ENCODE measurements around the gene FRMD4A. TPM values are rescaled to one million over a fixed set of nuclear protein-coding genes. Genes with fewer than 3 reads are reported as not detected.

FRMD4A gene
- total and polyA plus RNA-seq, 2 of the 4 experiments (the other 2 are of a cell fraction): 30.3 to 68.8 TPM

DNA sequence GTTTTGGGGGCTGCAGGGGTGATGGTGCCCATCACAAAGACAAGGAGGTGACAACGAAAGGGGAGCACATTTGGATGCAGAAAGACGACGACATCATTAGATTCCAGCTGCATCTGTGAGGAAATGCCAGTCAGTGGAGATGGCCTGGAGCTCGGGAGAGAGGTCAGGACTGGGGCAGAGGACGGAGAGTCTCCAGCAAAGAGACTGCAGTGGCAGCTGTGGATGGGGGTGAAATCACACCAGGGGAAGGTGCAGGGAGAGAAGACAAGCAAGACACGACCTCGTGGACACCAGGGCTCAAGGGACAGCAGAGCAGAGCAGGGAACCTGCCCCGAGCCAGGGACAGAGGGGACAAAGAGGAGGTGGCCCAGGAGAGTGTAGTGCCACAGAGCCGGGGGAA is 540.5 kb downstream of the FRMD4A start:
- H2BK15ac ChIP-seq (ENCODE audit: low read depth, low read length): peak overlapping the region; percentile 68; the same call in 1 of the 3 replicates
- no peaks in the 10 kb centered on the region for H3K9me3 ChIP-seq (ENCODE audit: control insufficient read depth, insufficient read depth, low read length)
- dilution Hi-C loops (cut with HindIII; ENCODE audit: low sequenced_read_pairs, unreplicated experiment) (no loop called here), intact Hi-C loops (cut with micrococcal nuclease) (no loop called here), in situ Hi-C loops (cut with MboI; ENCODE audit: low sequenced_read_pairs) (loop anchor here (10.0 kb wide), 1 partner anchor 695 kb away; no protein-coding TSS in a partner anchor)
- H4K91ac ChIP-seq (ENCODE audit: insufficient read depth, low read depth, low read length): peak overlapping the region; percentile 5; the same call in 1 of the 2 replicates
- no TSS peak for BruUV-seq (replicated peaks)
- no peaks in the 10 kb centered on the region for H3K27me3 ChIP-seq (ENCODE audit: control insufficient read depth, insufficient read depth, low read length)
- peaks cover 16% of the 10 kb centered on the region for H3K36me3 ChIP-seq (ENCODE audit: control insufficient read depth, insufficient read depth, low read length)
- peak overlapping the region; percentile 70 for H3K4ac ChIP-seq (ENCODE audit: low read depth, low read length)
- no peak overlapping the region for H3K4me3 ChIP-seq (ENCODE audit: insufficient read depth, low read depth, low read length)
- H2BK5ac ChIP-seq (ENCODE audit: low read depth, low read length, poor library complexity, severe bottlenecking): peak overlapping the region; percentile 19
- no peak overlapping the region for H3K4me2 ChIP-seq (ENCODE audit: low read depth, low read length)
- H3K56ac ChIP-seq (ENCODE audit: extremely low read depth, insufficient read depth, low read length): no peak overlapping the region
- H4K20me1 ChIP-seq (ENCODE audit: insufficient read depth, low read length): no peaks in the 10 kb centered on the region
- H3K4me1 ChIP-seq (ENCODE audit: control insufficient read depth, insufficient read depth, low read length): peaks cover 21% of the 10 kb centered on the region
- 49% methylated on average over 6 of the region's 9 CpGs; no CpG with 5 or more reads in 1 of the 2 experiments for WGBS, 2 experiments (ENCODE audit: extremely low coverage in 2 of 2, insufficient read length in 1 of 2)
- H4K5ac ChIP-seq (ENCODE audit: low read depth, low read length): 0 out of 2 replicates have a peak overlapping the region, but pooled peaks have one; percentile 0
- peaks cover 0 to 41% of the 10 kb centered on the region in 2 experiments; a peak in 3 of 4 replicates for H3K79me1 ChIP-seq (ENCODE audit: low read depth in 1 of 2, low read length in 2 of 2)
- peak overlapping the region; percentile 66; the same call in 1 of the 2 replicates for H2AK5ac ChIP-seq (ENCODE audit: low read depth, low read length)
- ChIA-PET CTCF (interaction anchor here (0.9 kb wide), 1 partner anchor 14 kb away, joined by 3 read pairs; no protein-coding TSS in a partner anchor), POLR2A (ENCODE audit: unreplicated experiment) (no interaction called here)
- DNase-seq (no peak), ATAC-seq (ENCODE audit: low read depth) (no peak)
- peak overlapping the region; percentile 41; the same call in 1 of the 2 replicates for H2BK120ac ChIP-seq (ENCODE audit: low read depth, low read length)
- peak overlapping the region; percentile 16; the same call in 1 of the 2 replicates for H3K23ac ChIP-seq (ENCODE audit: low read depth, low read length)
- peak overlapping the region; percentile 64; the same call in 1 of the 2 replicates for H2BK20ac ChIP-seq (ENCODE audit: low read depth, low read length)
- no peak overlapping the region for H3K9ac ChIP-seq (ENCODE audit: low read depth, low read length)
- no peak overlapping the region for H2AK9ac ChIP-seq (replicated peaks; ENCODE audit: low read depth, low read length, poor library complexity)
- peak overlapping the region; percentile 18 for H3K18ac ChIP-seq (ENCODE audit: low read depth, low read length)
- H4K8ac ChIP-seq (ENCODE audit: low read depth in 2 of 2, low read length in 2 of 2): peak overlapping the region; percentile 46 to 55; a peak in 2 of 4 replicates
- TF ChIP-seq RFX5 (IDR thresholded peaks at IDR 0.05; ENCODE audit: low read depth, low read length) (no peak), RAD21 (IDR thresholded peaks at IDR 0.05; ENCODE audit: low read length) (no peak), CHD1 (IDR thresholded peaks at IDR 0.05; ENCODE audit: low read depth, low read length) (no peak), CEBPB (IDR thresholded peaks at IDR 0.05; ENCODE audit: low read depth, low read length) (no peak), NFE2L2 (IDR thresholded peaks at IDR 0.05; ENCODE audit: low read depth, low read length) (no peak), FOS (IDR thresholded peaks at IDR 0.05; ENCODE audit: low read depth, low read length) (no peak), RCOR1 (IDR thresholded peaks at IDR 0.05; ENCODE audit: insufficient replicate concordance, low read length) (no peak), BHLHE40 (IDR thresholded peaks at IDR 0.05; ENCODE audit: low read depth, low read length) (no peak)
- TF ChIP-seq, protein P1, sequence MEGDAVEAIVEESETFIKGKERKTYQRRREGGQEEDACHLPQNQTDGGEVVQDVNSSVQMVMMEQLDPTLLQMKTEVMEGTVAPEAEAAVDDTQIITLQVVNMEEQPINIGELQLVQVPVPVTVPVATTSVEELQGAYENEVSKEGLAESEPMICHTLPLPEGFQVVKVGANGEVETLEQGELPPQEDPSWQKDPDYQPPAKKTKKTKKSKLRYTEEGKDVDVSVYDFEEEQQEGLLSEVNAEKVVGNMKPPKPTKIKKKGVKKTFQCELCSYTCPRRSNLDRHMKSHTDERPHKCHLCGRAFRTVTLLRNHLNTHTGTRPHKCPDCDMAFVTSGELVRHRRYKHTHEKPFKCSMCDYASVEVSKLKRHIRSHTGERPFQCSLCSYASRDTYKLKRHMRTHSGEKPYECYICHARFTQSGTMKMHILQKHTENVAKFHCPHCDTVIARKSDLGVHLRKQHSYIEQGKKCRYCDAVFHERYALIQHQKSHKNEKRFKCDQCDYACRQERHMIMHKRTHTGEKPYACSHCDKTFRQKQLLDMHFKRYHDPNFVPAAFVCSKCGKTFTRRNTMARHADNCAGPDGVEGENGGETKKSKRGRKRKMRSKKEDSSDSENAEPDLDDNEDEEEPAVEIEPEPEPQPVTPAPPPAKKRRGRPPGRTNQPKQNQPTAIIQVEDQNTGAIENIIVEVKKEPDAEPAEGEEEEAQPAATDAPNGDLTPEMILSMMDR (conservative IDR thresholded peaks at IDR 0.05; ENCODE audit: low read depth, low read length): no peak
- TF ChIP-seq, protein P2, sequence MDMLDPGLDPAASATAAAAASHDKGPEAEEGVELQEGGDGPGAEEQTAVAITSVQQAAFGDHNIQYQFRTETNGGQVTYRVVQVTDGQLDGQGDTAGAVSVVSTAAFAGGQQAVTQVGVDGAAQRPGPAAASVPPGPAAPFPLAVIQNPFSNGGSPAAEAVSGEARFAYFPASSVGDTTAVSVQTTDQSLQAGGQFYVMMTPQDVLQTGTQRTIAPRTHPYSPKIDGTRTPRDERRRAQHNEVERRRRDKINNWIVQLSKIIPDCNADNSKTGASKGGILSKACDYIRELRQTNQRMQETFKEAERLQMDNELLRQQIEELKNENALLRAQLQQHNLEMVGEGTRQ (IDR thresholded peaks at IDR 0.05; ENCODE audit: low read depth, low read length): no peak
- peaks cover 15% of the 10 kb centered on the region for H3K9me1 ChIP-seq (ENCODE audit: insufficient read depth, low read length)
- no peak overlapping the region; the same call in 1 of the 2 replicates for H3K27ac ChIP-seq (ENCODE audit: insufficient read depth, low read length)
- peak overlapping the region; percentile 64 for H3K14ac ChIP-seq (replicated peaks; ENCODE audit: low read depth, low read length)
- peak overlapping the region; percentile 6 for H2AFZ ChIP-seq (replicated peaks; ENCODE audit: low read length, poor library complexity)

Measured in IMR-90 (cell line).